Liver (tissue), 9 donors: Measurements from ENCODE around the gene L3MBTL3. TPM values are rescaled to one million over a fixed set of nuclear protein-coding genes. Genes with fewer than 3 reads are reported as not detected.

Experiments
- DNase-seq: peaks from one replicate; pipeline ENCODE4 v3.0.0-alpha.2; 2017; ENCODE audit warnings: low spot score
- H3K27ac ChIP-seq, 2 donors: one replicate each; pipeline ENCODE4 v1.7.0; 2013; ENCODE audit warnings: inconsistent platforms in 2 of 2, low read length in 2 of 2, control low read depth in 1 of 2, low read depth in 1 of 2, mild to moderate bottlenecking in 1 of 2
- H3K27me3 ChIP-seq, 4 donors: one replicate each; pipeline versions ENCODE4 v1.6.1 to v1.7.0; 2013; ENCODE audit warnings: low read length in 3 of 4, inconsistent platforms in 1 of 4, mild to moderate bottlenecking in 1 of 4, moderate library complexity in 1 of 4; ENCODE audit not compliant: control insufficient read depth in 4 of 4, insufficient read depth in 4 of 4
- H3K36me3 ChIP-seq, 4 donors: one replicate each; pipeline versions ENCODE4 v1.6.1 to v1.7.0; 2013; ENCODE audit warnings: low read length in 3 of 4, mild to moderate bottlenecking in 3 of 4, low read depth in 1 of 4, moderate library complexity in 1 of 4; ENCODE audit not compliant: control insufficient read depth in 4 of 4, insufficient read depth in 3 of 4
- H3K4me1 ChIP-seq, 4 donors: one replicate each; pipeline versions ENCODE4 v1.6.1 to v1.7.0; 2013; ENCODE audit warnings: low read length in 3 of 4, mild to moderate bottlenecking in 3 of 4, moderate library complexity in 1 of 4; ENCODE audit not compliant: control insufficient read depth in 4 of 4, insufficient read depth in 4 of 4
- H3K4me3 ChIP-seq, 3 donors: one replicate each; pipeline versions ENCODE4 v1.6.1 to v1.7.0; 2013; ENCODE audit warnings: low read length in 3 of 3, control low read depth in 1 of 3, low read depth in 1 of 3, mild to moderate bottlenecking in 1 of 3
- H3K9ac ChIP-seq, 2 donors: one replicate each; pipeline ENCODE4 v1.7.0; 2013; ENCODE audit warnings: low read length in 2 of 2, mild to moderate bottlenecking in 2 of 2, moderate library complexity in 2 of 2, control low read depth in 1 of 2, low read depth in 1 of 2
- H3K9me3 ChIP-seq, 4 donors: one replicate each; pipeline versions ENCODE4 v1.6.1 to v1.7.0; 2013; ENCODE audit warnings: low read length in 3 of 4; ENCODE audit not compliant: control insufficient read depth in 4 of 4
- ATF3 ChIP-seq: IDR thresholded peaks from 2 replicates; pipeline ENCODE4 v1.6.1; 2016; ENCODE audit warnings: antibody characterized with exemption
- EGR1 ChIP-seq, 2 donors: IDR thresholded peaks; 2 replicates each; pipeline ENCODE4 v1.6.1; 2016 to 2018; ENCODE audit warnings: antibody characterized with exemption in 2 of 2, low read depth in 2 of 2
- FOXA1 ChIP-seq: IDR thresholded peaks from 2 replicates; pipeline ENCODE4 v1.6.1; 2016; ENCODE audit warnings: antibody characterized with exemption
- FOXA2 ChIP-seq: IDR thresholded peaks from 2 replicates; pipeline ENCODE4 v1.6.1; 2016; ENCODE audit warnings: antibody characterized with exemption
- GABPA ChIP-seq, 2 donors: IDR thresholded peaks in 1 of 2; conservative IDR thresholded peaks in 1 of 2; 2 replicates each; pipeline ENCODE4 v1.6.1; 2016; ENCODE audit warnings: antibody characterized with exemption in 2 of 2, mild to moderate bottlenecking in 1 of 2, moderate library complexity in 1 of 2
- HNF4A ChIP-seq, 2 donors: conservative IDR thresholded peaks; 2 replicates each; pipeline ENCODE4 v1.6.1; 2016; ENCODE audit warnings: antibody characterized with exemption in 2 of 2, mild to moderate bottlenecking in 2 of 2
- HNF4G ChIP-seq: IDR thresholded peaks from 2 replicates; pipeline ENCODE4 v1.6.1; 2016; ENCODE audit warnings: antibody characterized with exemption
- JUND ChIP-seq, 2 donors: IDR thresholded peaks; 2 replicates each; pipeline ENCODE4 v1.6.1; 2016; ENCODE audit warnings: antibody characterized with exemption in 2 of 2
- MAX ChIP-seq: IDR thresholded peaks from 2 replicates; pipeline ENCODE4 v1.6.1; 2016; ENCODE audit warnings: antibody characterized with exemption
- NR2F2 ChIP-seq: IDR thresholded peaks from 2 replicates; pipeline ENCODE4 v1.6.1; 2016; ENCODE audit warnings: antibody characterized with exemption
- RAD21 ChIP-seq, 2 donors: IDR thresholded peaks; 2 replicates each; pipeline ENCODE4 v1.6.1; 2016; ENCODE audit warnings: antibody characterized with exemption in 2 of 2, mild to moderate bottlenecking in 2 of 2
- RXRA ChIP-seq, 2 donors: IDR thresholded peaks; 2 replicates each; pipeline ENCODE4 v1.6.1; 2017 to 2018; ENCODE audit warnings: antibody characterized with exemption in 2 of 2, mild to moderate bottlenecking in 1 of 2
- SP1 ChIP-seq: IDR thresholded peaks from 2 replicates; pipeline ENCODE4 v1.6.1; 2018; ENCODE audit warnings: antibody characterized with exemption, mild to moderate bottlenecking
- TAF1 ChIP-seq: conservative IDR thresholded peaks from 2 replicates; pipeline ENCODE4 v1.6.1; 2016; ENCODE audit warnings: antibody characterized with exemption, mild to moderate bottlenecking
- YY1 ChIP-seq: IDR thresholded peaks from 2 replicates; pipeline ENCODE4 v1.6.1; 2016; ENCODE audit warnings: antibody characterized with exemption, mild to moderate bottlenecking
- ZBTB33 ChIP-seq: IDR thresholded peaks from 2 replicates; pipeline ENCODE4 v1.6.1; 2016; ENCODE audit warnings: antibody characterized with exemption
- WGBS: extraction: QIAGEN DNeasy Blood & Tissue Kit; methylation state at CpG from one replicate; pipeline ENCODE4 v1.1.7; 2013; 5-methylcytosine and 5-hydroxymethylcytosine counted together
- polyA plus RNA-seq, 2 donors: library from polyadenylated mRNA; stranded (reverse) in 1 of 2; unstranded in 1 of 2; fragments of 200-250 nt in 1 of 2; fragments of >200 nt in 1 of 2; fragmentation: Nextera tagmentation in 1 of 2; extraction: Ambion mirVana in 1 of 2; gene quantifications; one replicate each; pipeline versions ENCODE4 v1.2.1 to v1.2.3, GENCODE V29; 2013 to 2015
- total RNA-seq, 2 donors: library from RNA; depleted of rRNA; stranded (reverse); fragments of >200 nt; gene quantifications; one replicate each; pipeline ENCODE4 v1.2.3, GENCODE V29; 2014
- TF ChIP-seq, protein P1 (sequence below): IDR thresholded peaks from 2 replicates; pipeline ENCODE4 v1.6.1; 2016; ENCODE audit warnings: antibody characterized with exemption, mild to moderate bottlenecking
- TF ChIP-seq, protein P2 (sequence below): fragments of 150-350 bp; IDR thresholded peaks from 2 replicates; pipeline ENCODE4 v1.5.1; 2017; ENCODE audit warnings: improper control_type of control experiment, low read depth, low read length; ENCODE audit not compliant: missing input control
- donor health status: healthy.
- donor health status: healthy.
- donor health status: healthy.
- donor health status: healthy.
- donor health status: healthy.

Gene L3MBTL3
- total and polyA plus RNA-seq, 4 donors, result 1.9 to 9.2 (median 3.7) TPM

DNA sequence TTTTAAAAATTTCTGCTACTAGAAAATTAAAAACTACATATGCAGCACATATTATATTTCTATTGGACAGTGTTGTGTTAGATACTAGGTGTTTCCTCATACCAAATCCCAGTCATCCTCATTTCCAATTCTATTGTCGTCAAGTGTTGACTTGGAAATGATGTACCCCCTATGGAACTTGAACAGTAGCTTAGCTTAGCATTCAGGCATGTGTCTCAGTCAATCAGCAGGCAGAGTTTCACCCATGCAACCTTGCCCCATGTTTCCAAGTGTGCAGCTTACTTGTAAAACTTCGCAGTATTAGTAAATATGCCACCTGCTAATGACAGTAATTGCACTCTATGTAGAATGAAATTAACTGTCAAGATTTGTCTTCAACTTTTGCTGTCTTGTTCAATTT lies 144.9 kb downstream of the L3MBTL3 start (continued):
- TF ChIP-seq ZBTB33 (no peak), ATF3 (no peak), RXRA (IDR thresholded peaks at IDR 0.05) (no peak), YY1 (no peak), EGR1 (IDR thresholded peaks at IDR 0.05; ENCODE audit: low read depth in 2 of 2) (no peak), SP1 (no peak), TAF1 (no peak), JUND (IDR thresholded peaks at IDR 0.05) (no peak)

- 67% methylated on average over 4 of the region's 4 CpGs for WGBS
- H3K27ac ChIP-seq, result no peak overlapping the region
- H3K9me3 ChIP-seq, result no peaks in the 10 kb centered on the region
- H3K4me1 ChIP-seq, result no peaks in the 10 kb centered on the region
- H3K36me3 ChIP-seq, result no peaks in the 10 kb centered on the region
- H3K4me3 ChIP-seq, result no peak overlapping the region
- TF ChIP-seq RXRA (IDR thresholded peaks at IDR 0.05) (no peak), FOXA1 (no peak), GABPA (IDR thresholded peaks at IDR 0.05 in 1 of 2, conservative IDR thresholded peaks at IDR 0.05 in 1 of 2) (no peak), YY1 (no peak), FOXA2 (no peak), NR2F2 (no peak), RAD21 (IDR thresholded peaks at IDR 0.05) (no peak), EGR1 (IDR thresholded peaks at IDR 0.05; ENCODE audit: low read depth in 2 of 2) (no peak), MAX (no peak), HNF4G (no peak), HNF4A (conservative IDR thresholded peaks at IDR 0.05) (no peak)
- TF ChIP-seq, protein P1, sequence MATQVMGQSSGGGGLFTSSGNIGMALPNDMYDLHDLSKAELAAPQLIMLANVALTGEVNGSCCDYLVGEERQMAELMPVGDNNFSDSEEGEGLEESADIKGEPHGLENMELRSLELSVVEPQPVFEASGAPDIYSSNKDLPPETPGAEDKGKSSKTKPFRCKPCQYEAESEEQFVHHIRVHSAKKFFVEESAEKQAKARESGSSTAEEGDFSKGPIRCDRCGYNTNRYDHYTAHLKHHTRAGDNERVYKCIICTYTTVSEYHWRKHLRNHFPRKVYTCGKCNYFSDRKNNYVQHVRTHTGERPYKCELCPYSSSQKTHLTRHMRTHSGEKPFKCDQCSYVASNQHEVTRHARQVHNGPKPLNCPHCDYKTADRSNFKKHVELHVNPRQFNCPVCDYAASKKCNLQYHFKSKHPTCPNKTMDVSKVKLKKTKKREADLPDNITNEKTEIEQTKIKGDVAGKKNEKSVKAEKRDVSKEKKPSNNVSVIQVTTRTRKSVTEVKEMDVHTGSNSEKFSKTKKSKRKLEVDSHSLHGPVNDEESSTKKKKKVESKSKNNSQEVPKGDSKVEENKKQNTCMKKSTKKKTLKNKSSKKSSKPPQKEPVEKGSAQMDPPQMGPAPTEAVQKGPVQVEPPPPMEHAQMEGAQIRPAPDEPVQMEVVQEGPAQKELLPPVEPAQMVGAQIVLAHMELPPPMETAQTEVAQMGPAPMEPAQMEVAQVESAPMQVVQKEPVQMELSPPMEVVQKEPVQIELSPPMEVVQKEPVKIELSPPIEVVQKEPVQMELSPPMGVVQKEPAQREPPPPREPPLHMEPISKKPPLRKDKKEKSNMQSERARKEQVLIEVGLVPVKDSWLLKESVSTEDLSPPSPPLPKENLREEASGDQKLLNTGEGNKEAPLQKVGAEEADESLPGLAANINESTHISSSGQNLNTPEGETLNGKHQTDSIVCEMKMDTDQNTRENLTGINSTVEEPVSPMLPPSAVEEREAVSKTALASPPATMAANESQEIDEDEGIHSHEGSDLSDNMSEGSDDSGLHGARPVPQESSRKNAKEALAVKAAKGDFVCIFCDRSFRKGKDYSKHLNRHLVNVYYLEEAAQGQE, result no peak
- TF ChIP-seq, protein P2, sequence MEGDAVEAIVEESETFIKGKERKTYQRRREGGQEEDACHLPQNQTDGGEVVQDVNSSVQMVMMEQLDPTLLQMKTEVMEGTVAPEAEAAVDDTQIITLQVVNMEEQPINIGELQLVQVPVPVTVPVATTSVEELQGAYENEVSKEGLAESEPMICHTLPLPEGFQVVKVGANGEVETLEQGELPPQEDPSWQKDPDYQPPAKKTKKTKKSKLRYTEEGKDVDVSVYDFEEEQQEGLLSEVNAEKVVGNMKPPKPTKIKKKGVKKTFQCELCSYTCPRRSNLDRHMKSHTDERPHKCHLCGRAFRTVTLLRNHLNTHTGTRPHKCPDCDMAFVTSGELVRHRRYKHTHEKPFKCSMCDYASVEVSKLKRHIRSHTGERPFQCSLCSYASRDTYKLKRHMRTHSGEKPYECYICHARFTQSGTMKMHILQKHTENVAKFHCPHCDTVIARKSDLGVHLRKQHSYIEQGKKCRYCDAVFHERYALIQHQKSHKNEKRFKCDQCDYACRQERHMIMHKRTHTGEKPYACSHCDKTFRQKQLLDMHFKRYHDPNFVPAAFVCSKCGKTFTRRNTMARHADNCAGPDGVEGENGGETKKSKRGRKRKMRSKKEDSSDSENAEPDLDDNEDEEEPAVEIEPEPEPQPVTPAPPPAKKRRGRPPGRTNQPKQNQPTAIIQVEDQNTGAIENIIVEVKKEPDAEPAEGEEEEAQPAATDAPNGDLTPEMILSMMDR, result no peak
- no peak for DNase-seq
- no peaks in the 10 kb centered on the region for H3K27me3 ChIP-seq
- H3K9ac ChIP-seq, result no peak overlapping the region
These were observed 145.9 kb downstream of the L3MBTL3 start for GRCh38 chr6:130164251-130164650.
